H9 (cell line): ENCODE results near the gene ADAM8. TPM values are rescaled to one million over a fixed set of nuclear protein-coding genes. Genes with fewer than 3 reads are reported as not detected.

Experiments used
- DNase-seq: peaks from one replicate; pipeline ENCODE4 v3.0.0-alpha.2; 2017
- H2AFZ ChIP-seq: one replicate; pipeline ENCODE4 v1.6.1; 2013; ENCODE audit warnings: mild to moderate bottlenecking, low read length, control low read depth, moderate library complexity
- H2AK5ac ChIP-seq: 2 replicates; pipeline ENCODE4 v1.6.1; 2013; ENCODE audit warnings: low read length, control low read depth, mixed read lengths; ENCODE audit not compliant: insufficient read length
- H2BK120ac ChIP-seq: one replicate; pipeline ENCODE4 v1.6.1; 2013; ENCODE audit warnings: low read depth, mild to moderate bottlenecking, low read length, control low read depth, inconsistent platforms; ENCODE audit not compliant: poor library complexity, severe bottlenecking
- H2BK12ac ChIP-seq: 2 replicates; pipeline ENCODE4 v1.6.1; 2013; ENCODE audit warnings: low read length, control low read depth, mixed read lengths, low read depth; ENCODE audit not compliant: insufficient read length
- H2BK15ac ChIP-seq: 2 replicates; pipeline ENCODE4 v1.6.1; 2013; ENCODE audit warnings: low read depth, low read length, control low read depth
- H2BK20ac ChIP-seq: one replicate; pipeline ENCODE4 v1.6.1; 2013; ENCODE audit warnings: low read depth, mild to moderate bottlenecking, low read length, control low read depth, inconsistent platforms; ENCODE audit not compliant: poor library complexity, severe bottlenecking
- H2BK5ac ChIP-seq: 2 replicates; pipeline ENCODE4 v1.6.1; 2013; ENCODE audit warnings: low read length, control low read depth, mixed read lengths; ENCODE audit not compliant: insufficient read length
- H3K14ac ChIP-seq: 2 replicates; pipeline ENCODE4 v1.6.1; 2013; ENCODE audit warnings: low read length, control low read depth; ENCODE audit not compliant: insufficient read depth
- H3K18ac ChIP-seq: 2 replicates; pipeline ENCODE4 v1.6.1; 2013; ENCODE audit warnings: low read depth, mild to moderate bottlenecking, mixed read lengths, low read length, control low read depth; ENCODE audit not compliant: insufficient read length
- H3K23ac ChIP-seq: 2 replicates; pipeline ENCODE4 v1.6.1; 2013; ENCODE audit warnings: low read length, control low read depth, mixed read lengths, low read depth; ENCODE audit not compliant: insufficient read length
- H3K23me2 ChIP-seq: 2 replicates; pipeline ENCODE4 v1.6.1; 2013; ENCODE audit warnings: low read depth, mild to moderate bottlenecking, mixed read lengths, low read length, control low read depth; ENCODE audit not compliant: insufficient read length, poor library complexity, severe bottlenecking
- H3K27ac ChIP-seq: 2 replicates; pipeline ENCODE4 v1.5.1; 2013; ENCODE audit warnings: low read length, control low read depth, mixed read lengths, low read depth; ENCODE audit not compliant: insufficient read length
- H3K27me3 ChIP-seq: 2 replicates; pipeline ENCODE4 v1.6.1; 2013; ENCODE audit warnings: low read length, control low read depth, inconsistent platforms; ENCODE audit not compliant: insufficient read depth
- H3K4ac ChIP-seq: 2 replicates; pipeline ENCODE4 v1.6.1; 2013; ENCODE audit warnings: low read depth, mild to moderate bottlenecking, control low read depth, inconsistent platforms, low read length, moderate library complexity
- H3K4me1 ChIP-seq: 2 replicates; pipeline ENCODE4 v1.6.1; 2013; ENCODE audit warnings: low read length, control low read depth, inconsistent platforms; ENCODE audit not compliant: insufficient read depth
- H3K4me2 ChIP-seq: 2 replicates; pipeline ENCODE4 v1.6.1; 2013; ENCODE audit warnings: low read length, control low read depth, mixed read lengths; ENCODE audit not compliant: insufficient read length, insufficient read depth
- H3K56ac ChIP-seq: 2 replicates; pipeline ENCODE4 v1.6.1; 2013; ENCODE audit warnings: low read depth, mild to moderate bottlenecking, mixed read lengths, low read length, control low read depth; ENCODE audit not compliant: insufficient read length
- H3K79me1 ChIP-seq: 2 replicates; pipeline ENCODE4 v1.6.1; 2013; ENCODE audit warnings: low read depth, mild to moderate bottlenecking, moderate library complexity, low read length, control low read depth, inconsistent platforms; ENCODE audit not compliant: insufficient read depth, poor library complexity, severe bottlenecking
- H3K79me2 ChIP-seq: 2 replicates; pipeline ENCODE4 v1.6.1; 2013; ENCODE audit warnings: low read length, control low read depth, inconsistent platforms; ENCODE audit not compliant: insufficient read depth
- H3K9ac ChIP-seq: 2 replicates; pipeline ENCODE4 v1.6.1; 2013; ENCODE audit warnings: low read length, control low read depth, mixed read lengths; ENCODE audit not compliant: insufficient read length; ENCODE audit errors: extremely low read depth
- H3K9me3 ChIP-seq: one replicate; pipeline ENCODE4 v1.6.1; 2013; ENCODE audit warnings: low read depth, low read length, inconsistent platforms; ENCODE audit not compliant: control insufficient read depth
- H3T11ph ChIP-seq: one replicate; pipeline ENCODE4 v1.6.1; 2013; ENCODE audit warnings: mild to moderate bottlenecking, low read length, control low read depth, inconsistent platforms
- H4K20me1 ChIP-seq: one replicate; pipeline ENCODE4 v1.6.1; 2013; ENCODE audit not compliant: control insufficient read depth, insufficient read length, insufficient read depth
- H4K5ac ChIP-seq: 2 replicates; pipeline ENCODE4 v1.6.1; 2013; ENCODE audit warnings: low read depth, mild to moderate bottlenecking, mixed read lengths, low read length, control low read depth; ENCODE audit not compliant: insufficient read length
- H4K8ac ChIP-seq: replicated peaks from 2 replicates; pipeline ENCODE4 v1.6.1; 2013; ENCODE audit warnings: low read length, control low read depth, mixed read lengths, low read depth; ENCODE audit not compliant: insufficient read length
- H4K91ac ChIP-seq: 2 replicates; pipeline ENCODE4 v1.6.1; 2013; ENCODE audit warnings: low read depth, mild to moderate bottlenecking, moderate library complexity, mixed read lengths, low read length, control low read depth; ENCODE audit not compliant: insufficient read length
- H3K27ac Mint-ChIP-seq, 3 experiments: 2 replicates in 2 of 3; 3 replicates in 1 of 3; pipeline ENCODE4 v1.8.0; 2020 to 2021; ENCODE audit warnings: mixed read lengths in 3 of 3, mild to moderate bottlenecking in 1 of 3, moderate library complexity in 1 of 3
- H3K27me3 Mint-ChIP-seq: 2 replicates; pipeline ENCODE4 v1.8.0; 2021; ENCODE audit warnings: low read depth, mild to moderate bottlenecking, moderate library complexity, mixed read lengths
- H3K36me3 Mint-ChIP-seq, 3 experiments: 2 replicates in 2 of 3; 3 replicates in 1 of 3; pipeline ENCODE4 v1.8.0; 2020 to 2021; ENCODE audit warnings: low read depth in 3 of 3, mixed read lengths in 3 of 3; ENCODE audit not compliant: insufficient read depth in 1 of 3
- H3K4me1 Mint-ChIP-seq, 2 experiments: 2 replicates each; pipeline ENCODE4 v1.8.0; 2020; ENCODE audit warnings: mixed read lengths in 2 of 2
- H3K4me3 Mint-ChIP-seq, 2 experiments: 2 replicates in 1 of 2; 3 replicates in 1 of 2; pipeline ENCODE4 v1.8.0; 2020 to 2021; ENCODE audit warnings: mild to moderate bottlenecking in 2 of 2, mixed read lengths in 2 of 2, moderate library complexity in 1 of 2
- H3K9me3 Mint-ChIP-seq, 2 experiments: 2 replicates in 1 of 2; 3 replicates in 1 of 2; pipeline ENCODE4 v1.8.0; 2020; ENCODE audit warnings: mild to moderate bottlenecking in 2 of 2, mixed read lengths in 2 of 2, moderate library complexity in 1 of 2
- WGBS: extraction: QIAGEN DNeasy Blood & Tissue Kit; methylation state at CpG from one replicate; pipeline ENCODE4 v1.1.7; 2013; ENCODE audit warnings: missing lambda C conversion rate, low lambda C conversion rate, mixed read lengths; ENCODE audit not compliant: insufficient read length; ENCODE audit errors: extremely low coverage; 5-methylcytosine and 5-hydroxymethylcytosine counted together
- total RNA-seq: library from RNA; stranded (reverse); gene quantifications from 2 replicates; pipeline ENCODE4 v1.2.1, GENCODE V29; 2021
- TF ChIP-seq, protein P1 (sequence below): fragments of 200-600 bp; sonication (generic); conservative IDR thresholded peaks from 3 replicates; pipeline ENCODE4 v1.8.0; 2021; ENCODE audit warnings: antibody characterized with exemption, mild to moderate bottlenecking

The ADAM8 gene
- total RNA-seq, 1 experiment from 2014 or later, result 5.4 TPM

DNA sequence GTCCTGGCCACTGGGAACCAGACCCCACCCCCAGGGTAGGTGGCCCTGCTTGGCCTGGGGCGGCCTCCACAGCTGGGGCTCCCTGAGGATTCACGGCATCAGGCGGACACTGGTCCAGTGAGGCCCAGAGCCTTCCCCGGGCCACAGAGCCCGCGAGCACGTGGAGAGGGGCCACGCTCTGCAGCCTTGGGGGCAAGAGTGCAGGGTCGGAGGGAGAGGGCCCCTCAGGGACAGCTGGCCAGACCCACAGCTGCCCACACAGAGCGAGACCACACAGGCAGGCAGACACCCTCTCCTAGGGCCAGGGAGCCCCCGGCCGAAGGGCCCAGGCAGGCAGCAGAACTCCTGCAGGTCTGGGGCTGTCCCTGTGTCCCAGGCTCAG, 28.3 kb downstream of the ADAM8 start:
- Histone ChIP-seq H3K23me2 (no peaks in the 10 kb centered on the region), H3K9me3 (no peaks in the 10 kb centered on the region), H4K91ac (no peak overlapping the region), H3K18ac (no peak overlapping the region), H4K8ac (no peak overlapping the region), H2BK12ac (no peak overlapping the region), H4K20me1 (no peaks in the 10 kb centered on the region), H3K4me1 (no peaks in the 10 kb centered on the region), H3K23ac (no peak overlapping the region), H2BK120ac (no peak overlapping the region), H3K4ac (no peak overlapping the region), H3K14ac (no peak overlapping the region), H2BK15ac (no peak overlapping the region), H3K27me3 (no peaks in the 10 kb centered on the region), H3K4me2 (no peak overlapping the region), H4K5ac (no peak overlapping the region), H3K79me1 (no peaks in the 10 kb centered on the region), H2AK5ac (no peak overlapping the region), H3K27ac (no peak overlapping the region), H3K56ac (no peak overlapping the region), H3K79me2 (no peaks in the 10 kb centered on the region), H2BK20ac (no peak overlapping the region), H3K9ac (no peak overlapping the region), H2AFZ (no peak overlapping the region), H3T11ph (no peak overlapping the region), H2BK5ac (no peak overlapping the region)
- H3K4me3 Mint-ChIP-seq, result no peak overlapping the region
- peaks cover 21 to 31% of the 10 kb centered on the region in 2 experiments for H3K4me1 Mint-ChIP-seq
- TF ChIP-seq, protein P1, sequence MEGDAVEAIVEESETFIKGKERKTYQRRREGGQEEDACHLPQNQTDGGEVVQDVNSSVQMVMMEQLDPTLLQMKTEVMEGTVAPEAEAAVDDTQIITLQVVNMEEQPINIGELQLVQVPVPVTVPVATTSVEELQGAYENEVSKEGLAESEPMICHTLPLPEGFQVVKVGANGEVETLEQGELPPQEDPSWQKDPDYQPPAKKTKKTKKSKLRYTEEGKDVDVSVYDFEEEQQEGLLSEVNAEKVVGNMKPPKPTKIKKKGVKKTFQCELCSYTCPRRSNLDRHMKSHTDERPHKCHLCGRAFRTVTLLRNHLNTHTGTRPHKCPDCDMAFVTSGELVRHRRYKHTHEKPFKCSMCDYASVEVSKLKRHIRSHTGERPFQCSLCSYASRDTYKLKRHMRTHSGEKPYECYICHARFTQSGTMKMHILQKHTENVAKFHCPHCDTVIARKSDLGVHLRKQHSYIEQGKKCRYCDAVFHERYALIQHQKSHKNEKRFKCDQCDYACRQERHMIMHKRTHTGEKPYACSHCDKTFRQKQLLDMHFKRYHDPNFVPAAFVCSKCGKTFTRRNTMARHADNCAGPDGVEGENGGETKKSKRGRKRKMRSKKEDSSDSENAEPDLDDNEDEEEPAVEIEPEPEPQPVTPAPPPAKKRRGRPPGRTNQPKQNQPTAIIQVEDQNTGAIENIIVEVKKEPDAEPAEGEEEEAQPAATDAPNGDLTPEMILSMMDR, result no peak
- no CpG with 5 or more reads among the region's 12 CpGs for WGBS
- no peak for DNase-seq
- H3K27me3 Mint-ChIP-seq, result peaks cover 8% of the 10 kb centered on the region
- H3K9me3 Mint-ChIP-seq, result no peaks in the 10 kb centered on the region; a peak in 1 of 5 replicates
- H3K36me3 Mint-ChIP-seq, result no peaks in the 10 kb centered on the region
- H3K27ac Mint-ChIP-seq, result no peak overlapping the region
